SH-SY5Y (cell line): ENCODE measurements around the gene MICAL3.

Source experiments
- GATA2 ChIP-seq: IDR thresholded peaks from 2 replicates; pipeline ENCODE4 v1.6.1; 2011; ENCODE audit warnings: mild to moderate bottlenecking, low read depth, low read length
- GATA3 ChIP-seq: IDR thresholded peaks from 2 replicates; pipeline ENCODE4 v1.6.1; 2011; ENCODE audit warnings: low read depth, mild to moderate bottlenecking, low read length, moderate library complexity

The MICAL3 gene

GRCh38 chr22:17925431-17925841 is 98.9 kb downstream of the MICAL3 start:
- TF ChIP-seq GATA3 (no peak), GATA2 (no peak)

GRCh38 chr22:17924735-17925364 is 99.5 kb downstream of the MICAL3 start:
- TF ChIP-seq GATA2 (no peak), GATA3 (no peak)

DNA sequence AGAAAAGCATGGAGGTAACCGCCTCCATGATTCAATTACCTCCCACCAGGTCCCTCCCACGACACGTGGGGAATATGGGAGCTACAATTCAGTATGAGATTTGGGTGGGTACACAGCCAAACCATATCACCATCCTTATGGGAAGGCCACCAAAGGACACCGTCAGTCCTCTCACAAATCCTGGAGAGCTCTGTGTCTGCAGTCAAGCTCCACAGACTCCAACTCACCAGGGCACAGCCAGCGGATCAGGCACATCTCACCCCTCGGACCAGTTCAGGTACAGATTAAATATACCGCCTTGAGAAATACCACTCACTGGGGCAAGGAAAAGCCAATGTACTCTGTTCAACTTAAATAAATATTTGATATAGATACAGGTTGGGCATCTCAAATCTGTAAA is 100.3 kb downstream of the MICAL3 start:
- TF ChIP-seq GATA3 (no peak), GATA2 (no peak)

GRCh38 chr22:17922925-17923903 is 101.1 kb downstream of the MICAL3 start:
- TF ChIP-seq GATA3 (no peak), GATA2 (no peak)

DNA sequence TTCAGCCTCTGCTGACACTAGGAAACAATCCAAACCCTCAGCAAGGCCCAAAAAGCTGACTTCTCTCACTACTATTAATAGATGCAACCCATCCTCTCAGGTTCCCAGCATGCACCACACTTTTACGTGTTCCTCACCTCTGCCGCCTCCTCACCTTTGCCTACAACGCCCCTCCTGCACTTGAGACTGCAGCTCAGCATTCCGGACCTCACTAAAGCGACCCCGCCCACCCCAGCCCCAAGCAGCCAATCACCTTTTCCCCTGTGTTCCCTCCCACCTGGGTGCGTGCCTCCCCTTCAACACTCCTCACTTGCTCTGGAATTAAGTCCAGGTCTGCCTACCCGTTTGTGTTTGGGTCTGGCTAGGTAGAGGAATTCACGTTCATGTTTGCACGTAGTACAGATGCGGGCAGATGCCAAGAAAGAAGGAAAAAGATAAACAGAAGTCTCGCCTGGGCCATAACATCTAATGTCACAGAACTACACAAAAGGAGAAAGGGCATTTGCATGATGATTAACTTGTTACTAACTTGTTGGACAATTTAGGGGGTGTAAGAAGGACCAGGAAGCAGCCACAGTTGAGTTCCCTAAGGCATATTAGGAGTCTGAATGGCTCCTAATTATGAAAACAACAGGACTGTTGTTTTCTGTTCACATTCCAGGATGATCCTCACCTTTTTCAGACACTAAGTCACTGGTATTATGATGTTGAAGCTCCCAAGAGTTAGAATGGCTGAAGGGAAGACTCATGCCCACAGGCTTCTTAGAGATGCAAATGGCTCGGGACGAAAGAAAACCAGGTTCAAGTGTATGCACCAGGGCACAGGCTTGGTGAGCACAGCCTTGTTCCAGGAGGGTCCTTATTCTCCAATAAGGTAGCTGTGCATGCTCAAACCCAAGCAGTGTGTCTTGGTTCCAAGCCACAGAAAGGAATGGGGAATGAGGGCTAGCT is 102.2 kb downstream of the MICAL3 start:
- TF ChIP-seq GATA3, result no peak
- TF ChIP-seq GATA2, result no peak

GRCh38 chr22:17920992-17921650 is 103.2 kb downstream of the MICAL3 start:
- no peak for TF ChIP-seq GATA2
- no peak for TF ChIP-seq GATA3

DNA sequence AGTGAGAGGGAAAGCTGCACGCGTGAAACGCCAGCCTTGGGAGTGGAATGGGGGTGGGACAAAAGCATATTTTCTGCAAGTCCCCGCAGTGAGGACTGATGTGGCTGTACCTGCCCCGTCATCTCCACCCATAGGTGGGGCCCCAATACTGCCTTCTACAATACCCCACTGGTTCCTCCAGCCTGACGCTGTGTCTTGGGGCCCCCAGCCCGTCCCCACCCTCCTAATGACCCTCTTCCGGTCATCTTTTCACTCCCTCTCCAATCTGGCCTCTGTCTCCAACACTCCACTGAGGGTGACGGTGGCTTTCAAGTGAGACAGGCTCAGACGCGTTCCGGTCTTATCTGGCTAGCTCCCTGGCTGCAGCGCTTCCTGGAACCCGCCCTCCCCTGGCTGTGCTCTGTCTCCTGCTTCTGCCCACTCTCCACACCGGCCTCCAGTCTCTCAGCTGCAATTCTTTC is 104.2 kb downstream of the MICAL3 start:
- TF ChIP-seq GATA3 (no peak), GATA2 (peak; percentile 29; the same call in 1 of the 2 replicates)

- TF ChIP-seq GATA3 (no peak), GATA2 (no peak)
Observed at GRCh38 chr22:17919276-17920144, 104.9 kb downstream of the MICAL3 start.

GRCh38 chr22:17918840-17919239 is 105.5 kb downstream of the MICAL3 start:
- no peak for TF ChIP-seq GATA3
- no peak for TF ChIP-seq GATA2

- TF ChIP-seq GATA2, result no peak
- TF ChIP-seq GATA3, result no peak
Observed at GRCh38 chr22:17917490-17917983, 106.8 kb downstream of the MICAL3 start.

DNA sequence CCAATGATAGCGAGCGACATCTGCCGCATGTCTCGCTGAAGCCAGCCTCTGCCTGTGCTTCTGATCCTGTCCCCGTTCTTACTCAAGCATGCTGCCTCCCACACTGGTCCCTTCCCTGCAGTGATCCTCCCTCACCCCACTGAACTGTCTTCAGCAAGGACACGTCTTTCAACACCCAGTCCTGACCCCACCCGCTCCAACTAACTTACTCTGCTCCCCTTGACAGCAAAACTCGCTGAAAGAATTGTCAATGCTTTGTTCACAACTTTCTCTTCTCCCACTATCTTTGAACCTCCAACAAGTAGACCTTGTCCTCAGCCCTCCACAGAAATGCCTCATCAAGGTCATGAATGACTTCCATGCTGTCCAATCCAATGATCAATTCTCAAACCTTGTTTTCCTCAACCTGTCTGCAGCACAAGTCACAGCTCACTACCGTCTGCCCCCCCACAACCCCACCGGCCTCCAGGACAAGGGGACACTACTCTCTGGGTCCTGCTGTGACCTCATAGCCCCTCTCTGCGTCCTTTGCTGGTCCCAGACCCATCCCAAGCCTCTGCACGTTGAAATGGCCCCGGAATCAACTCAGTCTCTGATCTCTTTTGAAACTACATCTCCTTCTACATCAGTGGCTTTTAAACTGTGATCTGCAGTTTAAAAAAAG is 108.0 kb downstream of the MICAL3 start:
- TF ChIP-seq GATA3, result no peak
- no peak for TF ChIP-seq GATA2

DNA sequence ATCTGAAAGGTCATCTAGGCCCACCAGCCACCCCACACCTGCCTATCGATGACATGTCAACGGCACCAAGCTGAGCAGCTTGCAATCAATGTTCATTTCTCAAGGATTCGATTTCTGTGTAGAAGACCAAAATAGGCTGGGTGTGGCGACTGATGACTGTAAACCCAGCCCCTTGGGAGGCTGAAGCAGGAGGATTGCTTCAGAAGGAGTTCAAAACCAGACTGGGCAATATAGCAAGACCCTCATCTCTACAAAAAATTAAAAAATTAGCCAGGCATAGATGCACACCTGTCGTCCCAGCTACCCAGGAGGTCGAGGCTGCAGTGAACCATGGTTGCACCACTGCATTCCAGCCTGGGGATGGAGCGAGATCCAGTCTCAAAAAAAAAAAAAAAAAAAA is 108.7 kb downstream of the MICAL3 start:
- TF ChIP-seq GATA3 (no peak), GATA2 (no peak)

GRCh38 chr22:17915188-17915587 is 109.2 kb downstream of the MICAL3 start:
- TF ChIP-seq GATA2 (no peak), GATA3 (no peak)

- TF ChIP-seq GATA2 (no peak), GATA3 (no peak)
Observed at GRCh38 chr22:17914474-17914873, 109.9 kb downstream of the MICAL3 start.
